Keratinocyte (primary cell): ENCODE results near the gene ADARB2. TPM values are rescaled to one million over a fixed set of nuclear protein-coding genes. Genes with fewer than 3 reads are reported as not detected.

Experiments used
- DNase-seq: peaks from one replicate; pipeline ENCODE4 v3.0.0-alpha.2; 2011; ENCODE audit warnings: low read depth, missing footprints, low spot score
- FAIRE-seq: peaks from 2 replicates; lab custom pipeline; 2011; peaks lifted over from hg19 to GRCh38; lab: Jason Lieb, UNC
- H2AFZ ChIP-seq: 2 replicates; pipeline ENCODE4 v1.6.0; 2012; ENCODE audit warnings: low read length, control low read depth, inconsistent platforms; ENCODE audit not compliant: control insufficient read depth
- H3K27ac ChIP-seq: 2 replicates; pipeline ENCODE4 v1.5.1; 2011; ENCODE audit warnings: low read length; ENCODE audit not compliant: control insufficient read depth, insufficient read depth
- H3K27me3 ChIP-seq: 3 replicates; pipeline ENCODE4 v1.6.0; 2011; ENCODE audit warnings: low read length; ENCODE audit not compliant: control insufficient read depth, insufficient read depth; ENCODE audit errors: extremely low read depth
- H3K36me3 ChIP-seq, 2 experiments: 2 replicates in 1 of 2; 3 replicates in 1 of 2; pipeline ENCODE4 v1.5.1; 2011; ENCODE audit warnings: low read length in 2 of 2, mild to moderate bottlenecking in 1 of 2; ENCODE audit not compliant: control insufficient read depth in 2 of 2, insufficient read depth in 2 of 2; ENCODE audit errors: extremely low read depth in 1 of 2
- H3K4me1 ChIP-seq: 3 replicates; pipeline ENCODE4 v1.5.1; 2011; ENCODE audit warnings: low read length; ENCODE audit not compliant: control insufficient read depth, insufficient read depth; ENCODE audit errors: extremely low read depth
- H3K4me2 ChIP-seq: 3 replicates; pipeline ENCODE4 v1.6.0; 2011; ENCODE audit warnings: low read depth, low read length; ENCODE audit not compliant: control insufficient read depth, insufficient read depth; ENCODE audit errors: extremely low read depth
- H3K4me3 ChIP-seq, 3 experiments: fragments of 200-600 bp in 1 of 3; sonication (generic) in 1 of 3; 2 replicates in 2 of 3; 3 replicates in 1 of 3; pipeline ENCODE4 v1.5.1; 2011 to 2016; ENCODE audit warnings: low read length in 3 of 3, mild to moderate bottlenecking in 3 of 3, control low read depth in 2 of 3, inconsistent platforms in 1 of 3, low read depth in 1 of 3, mixed read lengths in 1 of 3, mixed run types in 1 of 3, moderate library complexity in 1 of 3; ENCODE audit not compliant: control insufficient read depth in 2 of 3, insufficient read depth in 2 of 3; ENCODE audit errors: extremely low read depth in 1 of 3
- H3K79me2 ChIP-seq: 2 replicates; pipeline ENCODE4 v1.6.0; 2012; ENCODE audit warnings: low read length; ENCODE audit not compliant: control insufficient read depth, insufficient read depth
- H3K9ac ChIP-seq: 3 replicates; pipeline ENCODE4 v1.6.0; 2011; ENCODE audit warnings: low read length; ENCODE audit not compliant: control insufficient read depth, insufficient read depth; ENCODE audit errors: extremely low read depth
- H3K9me1 ChIP-seq: 3 replicates; pipeline ENCODE4 v1.6.0; 2011; ENCODE audit warnings: low read length; ENCODE audit not compliant: control insufficient read depth, insufficient read depth; ENCODE audit errors: extremely low read depth
- H3K9me3 ChIP-seq: 2 replicates; pipeline ENCODE4 v1.5.1; 2012; ENCODE audit warnings: low read depth, low read length; ENCODE audit not compliant: control insufficient read depth
- H4K20me1 ChIP-seq: 3 replicates; pipeline ENCODE4 v1.6.0; 2011; ENCODE audit warnings: low read length; ENCODE audit not compliant: control insufficient read depth, insufficient read depth; ENCODE audit errors: extremely low read depth
- EZH2 ChIP-seq: IDR thresholded peaks from one replicate; pipeline ENCODE4 v1.6.1; 2012; ENCODE audit warnings: inconsistent platforms, mild to moderate bottlenecking, low read length, moderate library complexity
- dilution Hi-C: fragments of 300-500 bp; cut with MboI; formaldehyde crosslinking; loops from one replicate; pipeline ENCODE4 v1.7.0; 2020; ENCODE audit warnings: low sequenced_read_pairs; ENCODE audit not compliant: extremely low pct_ligation_motif_present
- polyA plus RNA-seq, 5 experiments: library from polyadenylated mRNA; depleted of rRNA in 3 of 5; stranded (reverse) in 3 of 5; stranded (forward) in 1 of 5; unstranded in 1 of 5; fragments of >200 nt; gene quantifications; 1 replicate in 1 of 5; 2 replicates in 3 of 5; 3 replicates in 1 of 5; pipeline versions ENCODE4 v1.2.1 to v1.2.3, GENCODE V29; 2011 to 2012; ENCODE audit warnings: missing spikeins in 2 of 5, low read depth in 1 of 5, low replicate concordance in 1 of 5
- TF ChIP-seq, protein P1 (sequence below), 3 experiments: IDR thresholded peaks in 1 of 3; conservative IDR thresholded peaks in 1 of 3; optimal IDR thresholded peaks in 1 of 3; 2 replicates in 2 of 3; 3 replicates in 1 of 3; pipeline versions ENCODE3 to v1.5.1; 2011; ENCODE audit warnings: low read length in 3 of 3, mild to moderate bottlenecking in 3 of 3, moderate library complexity in 2 of 3, control low read depth in 1 of 3, inconsistent platforms in 1 of 3; ENCODE audit not compliant: insufficient read depth in 2 of 3; ENCODE audit errors: extremely low read depth in 1 of 3

ADARB2 gene
- polyA plus RNA-seq, 1 donor (not counting 4 experiments of a cell fraction or from before 2014, with no cell fraction given): not detected

GRCh38 chr10:1199897-1200721 is 537.2 kb downstream of the ADARB2 start:
- dilution Hi-C loops: no loop called here
- peaks cover 2% of the 10 kb centered on the region for H3K9me3 ChIP-seq
- DNase-seq (no peak), FAIRE-seq (no peak)
- H3K4me2 ChIP-seq: no peak overlapping the region
- H3K36me3 ChIP-seq: no peaks in the 10 kb centered on the region
- H3K9me1 ChIP-seq: no peaks in the 10 kb centered on the region
- no peaks in the 10 kb centered on the region for H3K4me1 ChIP-seq
- no peaks in the 10 kb centered on the region for H3K27me3 ChIP-seq
- TF ChIP-seq, protein P1, sequence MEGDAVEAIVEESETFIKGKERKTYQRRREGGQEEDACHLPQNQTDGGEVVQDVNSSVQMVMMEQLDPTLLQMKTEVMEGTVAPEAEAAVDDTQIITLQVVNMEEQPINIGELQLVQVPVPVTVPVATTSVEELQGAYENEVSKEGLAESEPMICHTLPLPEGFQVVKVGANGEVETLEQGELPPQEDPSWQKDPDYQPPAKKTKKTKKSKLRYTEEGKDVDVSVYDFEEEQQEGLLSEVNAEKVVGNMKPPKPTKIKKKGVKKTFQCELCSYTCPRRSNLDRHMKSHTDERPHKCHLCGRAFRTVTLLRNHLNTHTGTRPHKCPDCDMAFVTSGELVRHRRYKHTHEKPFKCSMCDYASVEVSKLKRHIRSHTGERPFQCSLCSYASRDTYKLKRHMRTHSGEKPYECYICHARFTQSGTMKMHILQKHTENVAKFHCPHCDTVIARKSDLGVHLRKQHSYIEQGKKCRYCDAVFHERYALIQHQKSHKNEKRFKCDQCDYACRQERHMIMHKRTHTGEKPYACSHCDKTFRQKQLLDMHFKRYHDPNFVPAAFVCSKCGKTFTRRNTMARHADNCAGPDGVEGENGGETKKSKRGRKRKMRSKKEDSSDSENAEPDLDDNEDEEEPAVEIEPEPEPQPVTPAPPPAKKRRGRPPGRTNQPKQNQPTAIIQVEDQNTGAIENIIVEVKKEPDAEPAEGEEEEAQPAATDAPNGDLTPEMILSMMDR (optimal IDR thresholded peaks at IDR 0.05 in 1 of 3, IDR thresholded peaks at IDR 0.05 in 1 of 3, conservative IDR thresholded peaks at IDR 0.05 in 1 of 3; ENCODE audit: extremely low read depth in 1 of 3, insufficient read depth in 2 of 3, low read length in 3 of 3): no peak
- TF ChIP-seq EZH2: no peak
- no peak overlapping the region for H3K27ac ChIP-seq
- no peak overlapping the region for H2AFZ ChIP-seq
- H4K20me1 ChIP-seq: no peaks in the 10 kb centered on the region
- no peak overlapping the region for H3K4me3 ChIP-seq
- H3K79me2 ChIP-seq: no peaks in the 10 kb centered on the region
- H3K9ac ChIP-seq: no peak overlapping the region

- H4K20me1 ChIP-seq: no peaks in the 10 kb centered on the region
- DNase-seq (no peak), FAIRE-seq (no peak)
- H3K9me1 ChIP-seq: no peaks in the 10 kb centered on the region
- no peaks in the 10 kb centered on the region for H3K36me3 ChIP-seq
- TF ChIP-seq, protein P1 (optimal IDR thresholded peaks at IDR 0.05 in 1 of 3, IDR thresholded peaks at IDR 0.05 in 1 of 3, conservative IDR thresholded peaks at IDR 0.05 in 1 of 3; ENCODE audit: extremely low read depth in 1 of 3, insufficient read depth in 2 of 3, low read length in 3 of 3): no peak
- TF ChIP-seq EZH2: no peak
- no peaks in the 10 kb centered on the region for H3K79me2 ChIP-seq
- H3K4me2 ChIP-seq: no peak overlapping the region
- dilution Hi-C loops: no loop called here
- no peak overlapping the region for H3K4me3 ChIP-seq
- no peaks in the 10 kb centered on the region for H3K27me3 ChIP-seq
- H3K9me3 ChIP-seq: no peaks in the 10 kb centered on the region
- H3K4me1 ChIP-seq: no peaks in the 10 kb centered on the region
- no peak overlapping the region for H2AFZ ChIP-seq
- no peak overlapping the region for H3K27ac ChIP-seq
- H3K9ac ChIP-seq: no peak overlapping the region
These were observed 538.0 kb downstream of the ADARB2 start for GRCh38 chr10:1199345-1199673.
